Common myeloid progenitor, CD34-positive (primary cell): Measurements from ENCODE around the gene TNS4.

ENCODE experiments used
- CTCF ChIA-PET: fragments of 350-600 bp; sonication (Branson Sonifier 250); formaldehyde crosslinking; loops from one replicate; lab custom pipeline; 2021; ENCODE audit warnings: antibody characterized with exemption; lab: Charles Lee
- POLR2A ChIA-PET: fragments of 350-600 bp; sonication (Branson Sonifier 250); formaldehyde crosslinking; loops from one replicate; lab custom pipeline; 2021; ENCODE audit warnings: antibody characterized with exemption; lab: Charles Lee
- DNase-seq, 3 donors: peaks; one replicate each; pipeline versions ENCODE4 v3.0.0 to v3.0.0-alpha.2; 2013
- H3K27ac ChIP-seq, 2 experiments: 1 replicate in 1 of 2; 2 replicates in 1 of 2; pipeline ENCODE4 v1.7.0; 2013; ENCODE audit warnings: inconsistent platforms in 2 of 2, low read length in 2 of 2, mild to moderate bottlenecking in 2 of 2, low read depth in 1 of 2, moderate library complexity in 1 of 2; ENCODE audit not compliant: severe bottlenecking in 2 of 2, insufficient read depth in 1 of 2, poor library complexity in 1 of 2
- H3K27me3 ChIP-seq, 5 experiments: replicated peaks in 2 of 5; 1 replicate in 3 of 5; 2 replicates in 2 of 5; pipeline versions ENCODE4 v1.6.1 to v1.7.0; 2013; ENCODE audit warnings: low read length in 4 of 5, mild to moderate bottlenecking in 2 of 5, moderate library complexity in 2 of 5, inconsistent platforms in 1 of 5; ENCODE audit not compliant: insufficient read depth in 5 of 5, control insufficient read depth in 4 of 5
- H3K36me3 ChIP-seq, 4 experiments: 1 replicate in 2 of 4; 2 replicates in 2 of 4; pipeline versions ENCODE4 v1.6.1 to v1.7.0; 2013; ENCODE audit warnings: low read length in 3 of 4, control low read depth in 1 of 4, mild to moderate bottlenecking in 1 of 4; ENCODE audit not compliant: control insufficient read depth in 4 of 4, insufficient read depth in 4 of 4
- H3K4me1 ChIP-seq, 4 experiments: 1 replicate in 3 of 4; 2 replicates in 1 of 4; pipeline versions ENCODE4 v1.6.1 to v1.7.1; 2013; ENCODE audit warnings: low read length in 3 of 4, mild to moderate bottlenecking in 3 of 4, control low read depth in 1 of 4, inconsistent platforms in 1 of 4, moderate library complexity in 1 of 4; ENCODE audit not compliant: control insufficient read depth in 4 of 4, insufficient read depth in 4 of 4; ENCODE audit errors: control extremely low read depth in 1 of 4
- H3K4me3 ChIP-seq, 7 experiments: 1 replicate in 4 of 7; 2 replicates in 3 of 7; pipeline versions ENCODE4 v1.5.1 to v1.7.0; 2013; ENCODE audit warnings: mild to moderate bottlenecking in 7 of 7, low read length in 6 of 7, moderate library complexity in 6 of 7, inconsistent platforms in 2 of 7, low read depth in 2 of 7, control low read depth in 1 of 7; ENCODE audit not compliant: insufficient read depth in 4 of 7, control insufficient read depth in 1 of 7; ENCODE audit errors: extremely low read depth in 1 of 7
- H3K9me3 ChIP-seq, 5 experiments: 1 replicate in 4 of 5; 2 replicates in 1 of 5; pipeline versions ENCODE4 v1.6.1 to v1.7.1; 2013; ENCODE audit warnings: low read length in 4 of 5, mild to moderate bottlenecking in 2 of 5, inconsistent platforms in 1 of 5, low read depth in 1 of 5, moderate library complexity in 1 of 5; ENCODE audit not compliant: control insufficient read depth in 4 of 5, insufficient read depth in 2 of 5; ENCODE audit errors: control extremely low read depth in 1 of 5
- WGBS: methylation state at CpG from one replicate; pipeline ENCODE4 v1.1.5; 2013; ENCODE audit not compliant: insufficient coverage; 5-methylcytosine and 5-hydroxymethylcytosine counted together

Gene TNS4

DNA sequence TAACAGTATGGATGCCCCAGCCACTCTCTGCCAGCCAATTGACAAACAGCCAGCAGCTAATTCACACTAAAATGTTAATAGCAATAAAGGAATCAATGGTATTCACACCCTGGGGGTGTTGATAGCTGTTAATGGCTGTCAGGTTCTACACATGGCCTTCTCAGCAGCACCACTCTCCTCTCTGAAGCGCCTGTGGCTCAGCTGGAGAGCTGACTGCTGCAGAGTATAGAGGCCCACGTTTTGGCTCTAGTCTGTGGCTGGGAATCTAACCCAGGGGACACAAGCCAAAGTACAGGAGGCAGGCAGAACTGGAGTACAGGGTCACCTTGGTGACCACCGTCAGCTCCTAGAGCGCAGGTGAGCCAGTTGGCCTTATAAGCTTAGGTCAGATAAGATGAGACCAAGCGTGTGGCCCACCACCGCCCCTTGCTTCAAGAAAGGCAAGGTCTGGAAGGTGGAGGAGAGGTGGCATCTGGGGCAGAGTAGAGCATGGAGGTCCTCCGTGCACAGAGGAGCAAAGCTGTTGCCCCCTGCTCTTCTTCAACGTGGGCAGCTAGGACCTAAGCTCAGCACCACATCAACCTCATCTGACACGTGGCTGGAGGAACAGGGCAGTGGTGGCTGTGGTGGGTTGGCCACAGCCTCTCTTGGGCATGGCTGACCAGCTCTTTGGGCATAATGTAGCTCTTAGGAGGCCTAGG, 38.4 kb upstream of the TNS4 start:
- Histone ChIP-seq H3K27ac (no peak overlapping the region), H3K27me3 (no peaks in the 10 kb centered on the region), H3K36me3 (no peaks in the 10 kb centered on the region), H3K9me3 (no peaks in the 10 kb centered on the region), H3K4me1 (peaks cover 2 to 32% (median 20%) of the 10 kb centered on the region in 4 experiments), H3K4me3 (no peak overlapping the region)
- no peak for DNase-seq
- ChIA-PET CTCF (interaction anchor here (0.7 to 20.2 kb wide), 9 partner anchors 14 to 232 kb away, joined by 3 to 401 read pairs (median 3); partner anchors contain the start of gene CCR7), POLR2A (interaction anchor here (0.6 kb wide), 1 partner anchor 177 kb away, joined by 4 read pairs; no protein-coding TSS in a partner anchor)
- WGBS, result 97% methylated on average over 7 of the region's 9 CpGs

DNA sequence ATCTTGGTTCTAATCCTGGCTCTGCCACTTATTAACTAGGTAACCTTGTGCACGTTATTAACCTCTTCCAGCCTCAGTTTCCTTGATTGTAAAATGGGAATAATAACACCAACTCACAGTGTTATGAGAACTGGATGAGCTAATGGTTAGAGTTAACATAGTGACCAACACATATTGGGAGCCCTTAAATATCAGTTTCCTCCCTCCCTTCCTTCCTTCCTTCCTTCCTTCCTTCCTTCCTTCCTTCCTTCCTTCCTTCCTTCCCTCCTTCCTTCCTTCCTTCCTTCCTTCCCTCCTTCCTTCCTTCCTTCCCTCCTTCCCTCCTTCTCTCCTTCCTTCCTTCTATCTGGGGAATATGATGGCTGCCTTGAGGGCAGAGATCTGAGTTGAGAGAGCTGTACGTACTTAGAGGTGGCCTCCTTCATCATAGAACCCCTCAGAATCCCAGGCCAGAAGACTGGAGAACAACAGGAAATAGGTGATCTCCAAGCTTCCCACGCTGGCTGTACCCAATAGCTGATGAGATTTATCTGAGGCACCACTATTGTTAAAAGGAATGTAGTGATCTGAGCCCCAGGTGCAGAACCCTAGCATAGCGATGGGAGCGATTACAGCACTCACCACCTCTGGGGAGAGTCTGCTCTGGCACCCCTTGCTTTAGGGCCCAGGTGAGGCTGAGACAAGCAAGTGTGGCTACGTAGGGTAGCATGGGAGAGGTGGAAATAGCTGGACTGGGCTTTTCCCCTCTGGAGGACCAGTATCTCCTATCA, 37.7 kb upstream of the TNS4 start:
- DNase-seq, result no peak
- ChIA-PET POLR2A (no interaction called here), CTCF (interaction anchor here (0.7 to 20.2 kb wide), 7 partner anchors 13 to 231 kb away, joined by 3 to 401 read pairs (median 3); partner anchors contain the start of gene CCR7)
- WGBS, result 100% methylated on average over 2 of the region's 6 CpGs
- Histone ChIP-seq H3K27me3 (no peaks in the 10 kb centered on the region), H3K4me1 (peaks cover 2 to 37% (median 20%) of the 10 kb centered on the region in 4 experiments), H3K4me3 (no peak overlapping the region), H3K27ac (no peak overlapping the region), H3K9me3 (no peaks in the 10 kb centered on the region), H3K36me3 (no peaks in the 10 kb centered on the region)

DNA sequence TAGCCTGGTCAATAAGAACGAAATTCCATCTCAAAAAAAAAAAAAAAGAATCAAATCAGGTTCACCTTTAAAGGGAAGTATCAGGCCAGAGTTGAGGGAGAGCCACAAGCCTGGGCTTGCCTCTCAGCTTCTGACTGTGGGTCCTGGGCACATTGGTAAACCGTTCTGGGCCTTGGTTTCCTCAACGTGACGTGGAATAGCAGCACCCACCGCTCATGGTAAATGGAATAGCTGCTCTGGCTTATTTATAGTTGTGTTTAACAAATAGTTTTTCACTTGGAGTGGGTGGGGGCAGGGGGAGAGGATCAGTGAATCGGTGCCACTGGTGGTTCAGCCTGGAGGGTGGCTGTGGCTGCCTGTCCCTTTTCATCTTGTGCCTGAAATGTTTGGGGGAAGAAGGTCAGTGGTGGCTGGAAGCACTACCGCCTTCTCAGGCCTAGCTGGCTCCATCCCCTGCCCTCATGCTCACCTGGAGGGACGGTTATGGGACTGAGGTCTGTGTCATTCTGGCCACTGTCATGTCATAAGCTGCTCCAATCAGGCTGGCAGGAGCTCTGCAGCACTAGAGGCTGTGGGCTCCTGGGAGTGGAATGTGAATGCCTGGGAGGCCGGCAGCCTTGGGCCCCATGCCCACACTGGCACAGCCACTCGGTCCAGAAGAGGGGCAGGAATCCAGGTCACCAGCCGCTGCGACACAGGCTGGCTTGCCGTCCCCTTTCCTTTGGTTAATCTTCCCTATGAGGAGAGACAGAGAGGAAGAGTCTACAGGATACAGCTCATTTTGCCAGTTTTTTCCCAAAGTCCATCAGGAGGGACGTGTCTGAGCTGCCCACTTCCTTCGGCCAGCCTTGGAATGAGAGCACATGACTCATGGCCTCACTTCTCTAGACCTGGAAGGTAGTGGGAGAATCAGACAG, 36.9 kb upstream of the TNS4 start:
- WGBS, result 91% methylated on average over 14 of the region's 15 CpGs
- Histone ChIP-seq H3K4me3 (no peak overlapping the region), H3K9me3 (no peaks in the 10 kb centered on the region), H3K36me3 (no peaks in the 10 kb centered on the region), H3K27ac (no peak overlapping the region), H3K27me3 (no peaks in the 10 kb centered on the region), H3K4me1 (peaks cover 6 to 45% (median 26%) of the 10 kb centered on the region in 4 experiments)
- no peak for DNase-seq
- ChIA-PET POLR2A (no interaction called here), CTCF (interaction anchor here (0.6 to 20.2 kb wide), 7 partner anchors 13 to 244 kb away, joined by 3 to 401 read pairs (median 4); partner anchors contain the start of gene CCR7)

DNA sequence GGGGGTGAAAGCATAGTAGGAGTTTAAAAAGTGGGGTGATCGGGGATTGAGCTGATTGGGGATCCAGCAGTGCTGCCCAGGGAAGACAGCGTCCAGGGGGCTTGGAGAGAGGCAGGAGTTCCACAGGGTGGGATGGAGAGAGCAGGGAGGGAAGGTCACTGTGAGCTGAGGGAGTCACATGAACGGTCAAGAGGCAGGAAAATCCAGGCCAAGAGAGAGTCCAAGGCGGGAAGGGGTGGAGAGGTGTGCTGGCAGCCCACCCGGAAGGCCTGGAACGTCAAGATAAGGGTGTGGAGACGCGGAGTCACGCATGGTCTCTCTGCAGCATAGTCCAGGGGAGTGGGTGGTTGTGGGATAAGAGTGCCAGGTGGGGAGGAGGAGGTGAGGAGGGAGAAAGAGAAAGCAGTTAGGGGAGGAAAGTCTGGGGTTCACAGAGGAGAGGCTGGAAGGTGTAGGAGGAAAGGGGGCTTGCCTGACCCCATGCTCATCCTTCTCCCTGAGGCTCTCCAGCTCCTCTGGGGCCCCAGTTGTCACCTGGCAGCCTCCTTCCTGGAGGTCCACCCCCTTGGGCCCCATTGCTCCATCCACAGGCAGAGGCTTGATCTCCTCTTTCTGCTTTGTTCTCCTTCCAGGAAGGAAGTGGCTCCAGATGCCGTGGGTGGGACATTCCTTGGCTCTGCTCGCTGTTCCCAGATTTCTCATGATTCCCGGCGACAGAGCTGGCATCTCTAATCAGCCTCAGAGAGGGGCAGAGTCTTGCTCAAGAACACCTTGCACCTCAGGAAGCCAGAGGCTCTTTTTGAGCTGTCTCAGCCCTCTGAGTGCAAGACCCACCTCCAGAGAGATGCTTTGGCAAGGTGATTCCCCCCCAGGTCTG, 35.1 kb upstream of the TNS4 start:
- no peak overlapping the region for H3K27ac ChIP-seq
- no peaks in the 10 kb centered on the region for H3K27me3 ChIP-seq
- ChIA-PET POLR2A (no interaction called here), CTCF (interaction anchor here (0.8 to 20.2 kb wide), 7 partner anchors 10 to 120 kb away, joined by 3 to 401 read pairs (median 7); partner anchors contain the start of gene CCR7)
- H3K4me3 ChIP-seq, result no peak overlapping the region
- H3K36me3 ChIP-seq, result no peaks in the 10 kb centered on the region
- H3K9me3 ChIP-seq, result no peaks in the 10 kb centered on the region
- DNase-seq, result no peak
- WGBS, result 78% methylated on average over 12 of the region's 13 CpGs
- peaks cover 6 to 39% (median 17%) of the 10 kb centered on the region in 4 experiments for H3K4me1 ChIP-seq

DNA sequence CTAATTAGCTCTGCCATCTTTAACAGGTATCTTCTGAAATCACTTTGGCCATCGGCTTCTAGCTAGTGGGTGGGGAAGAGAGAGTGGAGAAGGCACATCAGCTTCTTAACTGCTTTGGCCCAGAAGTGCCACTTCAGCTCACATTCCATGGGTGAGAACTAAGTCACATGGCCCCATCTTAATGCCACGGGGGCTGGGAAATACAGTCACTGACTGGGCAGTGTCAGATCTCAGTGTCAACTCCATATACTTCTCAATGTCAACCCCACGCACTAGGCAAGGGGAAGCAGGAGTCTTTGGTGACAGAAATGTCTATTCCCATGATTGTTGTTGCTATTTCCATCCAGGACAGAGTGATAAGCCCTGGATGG, 34.5 kb upstream of the TNS4 start:
- H3K4me1 ChIP-seq, result peaks cover 4 to 32% (median 12%) of the 10 kb centered on the region in 4 experiments
- no peak overlapping the region for H3K4me3 ChIP-seq
- CTCF ChIA-PET, result interaction anchor here (0.8 to 20.2 kb wide), 7 partner anchors 10 to 178 kb away, joined by 3 to 401 read pairs (median 8); partner anchors contain the start of gene CCR7
- POLR2A ChIA-PET, result no interaction called here
- WGBS, result 82% methylated on average over 2 of the region's 3 CpGs
- H3K9me3 ChIP-seq, result no peaks in the 10 kb centered on the region
- no peak for DNase-seq
- H3K27ac ChIP-seq, result no peak overlapping the region
- no peaks in the 10 kb centered on the region for H3K27me3 ChIP-seq
- no peaks in the 10 kb centered on the region for H3K36me3 ChIP-seq

DNA sequence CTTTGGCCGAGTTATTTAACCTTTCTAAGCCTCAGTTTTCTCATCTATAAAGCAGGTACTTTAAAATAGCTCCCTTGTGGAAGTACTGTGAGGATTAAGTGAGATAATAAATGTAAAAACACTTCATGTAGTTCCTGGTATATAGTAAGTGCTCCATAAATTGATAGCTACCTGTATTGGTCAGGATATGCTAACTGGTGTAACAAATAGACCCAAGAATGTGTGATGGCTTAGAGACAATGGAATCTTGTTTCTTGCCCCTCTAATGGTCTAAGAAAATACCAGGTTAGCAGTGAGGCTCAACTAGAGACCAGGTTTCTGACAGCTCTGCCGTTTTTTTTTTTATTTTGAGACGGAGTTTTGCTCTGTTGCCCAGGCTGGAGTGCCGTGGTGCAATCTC, 34.0 kb upstream of the TNS4 start:
- Histone ChIP-seq H3K4me1 (peaks cover 4 to 29% (median 11%) of the 10 kb centered on the region in 4 experiments), H3K36me3 (no peaks in the 10 kb centered on the region), H3K27me3 (no peaks in the 10 kb centered on the region), H3K9me3 (no peaks in the 10 kb centered on the region), H3K4me3 (no peak overlapping the region), H3K27ac (no peak overlapping the region)
- WGBS, result 96% methylated on average over 3 of the region's 4 CpGs
- no peak for DNase-seq
- ChIA-PET POLR2A (no interaction called here), CTCF (interaction anchor here (0.7 to 20.2 kb wide), 11 partner anchors 9 to 267 kb away, joined by 3 to 401 read pairs (median 7); partner anchors contain the start of gene CCR7)
